Natural killer cell (primary cell): ENCODE measurements around the gene LTBP4. TPM values are rescaled to one million over a fixed set of nuclear protein-coding genes. Genes with fewer than 3 reads are reported as not detected.

Source experiments
- ATAC-seq, 3 donors: fragments of 150-1000 bp in 2 of 3; fragments of 200-7000 bp in 1 of 3; cut with Tn5 transposase; 1 replicate in 1 of 3; 2 replicates in 2 of 3; pipeline ENCODE4 v1.10.0; 2021; ENCODE audit warnings: mild to moderate bottlenecking in 2 of 3, moderate library complexity in 2 of 3
- DNase-seq, 2 donors: peaks; one replicate each; pipeline versions ENCODE4 v3.0.0 to v3.0.0-alpha.2; 2013 to 2021; ENCODE audit warnings: mixed read lengths in 1 of 2
- H3K27ac ChIP-seq: one replicate; pipeline ENCODE4 v1.5.1; 2013; ENCODE audit warnings: mild to moderate bottlenecking, low read length
- H3K27me3 ChIP-seq: one replicate; pipeline ENCODE4 v1.6.1; 2013; ENCODE audit warnings: low read length; ENCODE audit not compliant: control insufficient read depth, insufficient read depth
- H3K36me3 ChIP-seq: one replicate; pipeline ENCODE4 v1.6.1; 2013; ENCODE audit warnings: low read length; ENCODE audit not compliant: control insufficient read depth, insufficient read depth
- H3K4me1 ChIP-seq: one replicate; pipeline ENCODE4 v1.6.1; 2013; ENCODE audit warnings: low read length; ENCODE audit not compliant: control insufficient read depth, insufficient read depth
- H3K4me3 ChIP-seq: one replicate; pipeline ENCODE4 v1.5.1; 2013; ENCODE audit warnings: low read length
- H3K9me3 ChIP-seq: one replicate; pipeline ENCODE4 v1.6.1; 2013; ENCODE audit warnings: low read length; ENCODE audit not compliant: control insufficient read depth, insufficient read depth
- H3K27ac Mint-ChIP-seq, 2 donors: one replicate each; pipeline ENCODE4 v1.8.0; 2022; ENCODE audit warnings: mild to moderate bottlenecking in 2 of 2, mixed read lengths in 2 of 2, moderate library complexity in 1 of 2
- H3K27me3 Mint-ChIP-seq, 2 donors: one replicate each; pipeline ENCODE4 v1.8.0; 2022; ENCODE audit warnings: low read depth in 2 of 2, mixed read lengths in 2 of 2
- H3K36me3 Mint-ChIP-seq: one replicate; pipeline ENCODE4 v1.8.0; 2022; ENCODE audit warnings: mixed read lengths
- H3K4me1 Mint-ChIP-seq, 2 donors: one replicate each; pipeline ENCODE4 v1.8.0; 2022; ENCODE audit warnings: mixed read lengths in 2 of 2
- H3K4me3 Mint-ChIP-seq: one replicate; pipeline ENCODE4 v1.8.0; 2022; ENCODE audit warnings: mild to moderate bottlenecking, moderate library complexity, mixed read lengths
- H3K9me3 Mint-ChIP-seq, 2 donors: one replicate each; pipeline ENCODE4 v1.8.0; 2022; ENCODE audit warnings: mixed read lengths in 2 of 2
- CTCF ChIP-seq: fragments of 200-600 bp; IDR thresholded peaks from one replicate; pipeline ENCODE4 v1.8.0; 2022; ENCODE audit warnings: antibody characterized with exemption
- WGBS: methylation state at CpG from one replicate; pipeline ENCODE4 v1.1.7; 2013; ENCODE audit warnings: missing lambda C conversion rate; ENCODE audit not compliant: insufficient coverage; 5-methylcytosine and 5-hydroxymethylcytosine counted together
- intact Hi-C: fragments of 100-400 bp; cut with micrococcal nuclease; formaldehyde crosslinking; loops from one replicate; pipeline ENCODE4 v1.14.2; 2022
- total RNA-seq, 4 donors: library from RNA; stranded (reverse); fragments of 120-200 nt in 1 of 4; gene quantifications; one replicate each; pipeline versions ENCODE4 v1.2.3 to v1.2.4, GENCODE V29; 2013 to 2022

Gene LTBP4
- total RNA-seq, 3 donors from 2014 or later (not counting 1 experiment from before 2014, with no cell fraction given) = 153 to 182 (median 157) TPM

GRCh38 chr19:40667602-40668001 lies 66.4 kb downstream of the LTBP4 start:
- DNase-seq (no peak), ATAC-seq (no peak)
- peaks cover 6% of the 10 kb centered on the region for H3K9me3 ChIP-seq
- no peak overlapping the region for H3K27ac ChIP-seq
- H3K27me3 ChIP-seq = no peaks in the 10 kb centered on the region
- no peak overlapping the region for H3K4me3 Mint-ChIP-seq
- no peaks in the 10 kb centered on the region for H3K9me3 Mint-ChIP-seq
- H3K36me3 ChIP-seq = peaks cover 12% of the 10 kb centered on the region
- no peak for TF ChIP-seq CTCF
- H3K4me1 Mint-ChIP-seq = peaks cover 0 to 16% of the 10 kb centered on the region in 2 donors
- no peaks in the 10 kb centered on the region for H3K27me3 Mint-ChIP-seq
- no peak overlapping the region for H3K27ac Mint-ChIP-seq
- H3K36me3 Mint-ChIP-seq = no peaks in the 10 kb centered on the region
- peaks cover 13% of the 10 kb centered on the region for H3K4me1 ChIP-seq
- no peak overlapping the region for H3K4me3 ChIP-seq
- 91% methylated on average over 14 of the region's 14 CpGs for WGBS
- intact Hi-C loops = loop anchor here (10.0 kb wide), 1 partner anchor 307 kb away; no protein-coding TSS in a partner anchor

- H3K27me3 Mint-ChIP-seq = no peaks in the 10 kb centered on the region
- no peaks in the 10 kb centered on the region for H3K9me3 Mint-ChIP-seq
- no peak overlapping the region for H3K4me3 ChIP-seq
- WGBS = 83% methylated on average over 7 of the region's 7 CpGs
- H3K4me1 ChIP-seq = peaks cover 18% of the 10 kb centered on the region
- H3K27me3 ChIP-seq = no peaks in the 10 kb centered on the region
- peaks cover 0 to under 1% of the 10 kb centered on the region in 2 donors for H3K4me1 Mint-ChIP-seq
- no peak for TF ChIP-seq CTCF
- no peak for DNase-seq
- H3K4me3 Mint-ChIP-seq = no peak overlapping the region
- H3K36me3 Mint-ChIP-seq = no peaks in the 10 kb centered on the region
- intact Hi-C loops = loop anchor here (10.0 kb wide), 1 partner anchor 306 kb away; no protein-coding TSS in a partner anchor
- no peak overlapping the region for H3K27ac Mint-ChIP-seq
- peaks cover 6% of the 10 kb centered on the region for H3K9me3 ChIP-seq
- H3K36me3 ChIP-seq = peaks cover 12% of the 10 kb centered on the region
- H3K27ac ChIP-seq = no peak overlapping the region
- ATAC-seq = no peak
Measured at GRCh38 chr19:40668991-40669614, 67.9 kb downstream of the LTBP4 start.

- H3K36me3 Mint-ChIP-seq = no peaks in the 10 kb centered on the region
- H3K4me1 Mint-ChIP-seq = no peaks in the 10 kb centered on the region
- no peaks in the 10 kb centered on the region for H3K27me3 Mint-ChIP-seq
- Histone ChIP-seq H3K4me1 (peaks cover 26% of the 10 kb centered on the region), H3K4me3 (no peak overlapping the region), H3K36me3 (peaks cover 12% of the 10 kb centered on the region), H3K27me3 (no peaks in the 10 kb centered on the region), H3K27ac (no peak overlapping the region), H3K9me3 (peaks cover 6% of the 10 kb centered on the region)
- no peaks in the 10 kb centered on the region for H3K9me3 Mint-ChIP-seq
- H3K27ac Mint-ChIP-seq = no peak overlapping the region
- 89% methylated on average over 9 of the region's 9 CpGs for WGBS
- DNase-seq (no peak), ATAC-seq (no peak)
- TF ChIP-seq CTCF = no peak
- no peak overlapping the region for H3K4me3 Mint-ChIP-seq
- intact Hi-C loops = loop anchor here (5.0 kb wide), 1 partner anchor 46 kb away; the partner anchor contains the start of genes COQ8B and ITPKC
Measured at GRCh38 chr19:40671404-40671803, 70.2 kb downstream of the LTBP4 start.
